Stimulated activated CD8-positive, alpha-beta memory T cell treated with anti-CD3 and anti-CD28 coated beads, Interleukin-2, amount 100 ng/mL, for 48 hours (primary cell): ENCODE data around the gene ELMOD2.
"Not testable (repeated sequence)": the region's sequence is repeated elsewhere in the genome, so short reads cannot be mapped to it uniquely, and the experiment has no call there.

Source experiments
- DNase-seq, 2 donors: peaks; one replicate each; pipeline ENCODE4 v3.0.0-alpha.2; 2020; ENCODE audit warnings: low read depth in 2 of 2

ELMOD2 gene

GRCh38 chr4:140523857-140524742, at the start of gene ELMOD2:
ELMOD2 (plus strand) TSS chr4:140524168; CDS start chr4:140525429, 1,261 bp downstream.
- DNase-seq: peak; percentile 96 to 97

- DNase-seq: no peak
Observed at GRCh38 chr4:140483445-140483844, 40.5 kb upstream of the ELMOD2 start.

- no peak for DNase-seq
Observed at GRCh38 chr4:140485939-140486338, 38.0 kb upstream of the ELMOD2 start.

GRCh38 chr4:140497405-140497746, 26.6 kb upstream of the ELMOD2 start:
- no peak for DNase-seq

GRCh38 chr4:140497747-140498636, 26.0 kb upstream of the ELMOD2 start, which contains the start of gene MGAT4D:
MGAT4D (minus strand) TSS chr4:140498293; CDS start chr4:140498222, 71 bp downstream.
- no peak for DNase-seq

GRCh38 chr4:140499391-140499790, 24.6 kb upstream of the ELMOD2 start:
- no peak for DNase-seq

GRCh38 chr4:140504261-140504660, 19.7 kb upstream of the ELMOD2 start:
- no peak for DNase-seq

- DNase-seq: not testable (repeated sequence)
Observed at GRCh38 chr4:140513765-140514164, 10.2 kb upstream of the ELMOD2 start.

- DNase-seq: no peak
Observed at GRCh38 chr4:140515423-140515822, 8.5 kb upstream of the ELMOD2 start.

- DNase-seq: no peak
Observed at GRCh38 chr4:140523370-140523856, 555 bp upstream of the ELMOD2 start.

GRCh38 chr4:140529434-140529833, 5.5 kb downstream of the ELMOD2 start:
- DNase-seq: no peak

GRCh38 chr4:140533951-140534480, 10.0 kb downstream of the ELMOD2 start:
- no peak for DNase-seq

GRCh38 chr4:140556372-140557085, 32.6 kb downstream of the ELMOD2 start:
- DNase-seq: no peak

GRCh38 chr4:140557831-140558435, 34.0 kb downstream of the ELMOD2 start:
- no peak for DNase-seq

GRCh38 chr4:140559696-140560095, 35.7 kb downstream of the ELMOD2 start:
- DNase-seq: no peak

- no peak for DNase-seq
Observed at GRCh38 chr4:140568507-140569306, 44.7 kb downstream of the ELMOD2 start, which contains the start of gene UCP1. UCP1 (minus strand) TSS chr4:140568961; CDS start chr4:140568729, 232 bp downstream.

- DNase-seq: no peak
Observed at GRCh38 chr4:140569307-140569638, 45.3 kb downstream of the ELMOD2 start.

- DNase-seq: no peak
Observed at GRCh38 chr4:140571620-140572019, 47.7 kb downstream of the ELMOD2 start.

GRCh38 chr4:140575489-140575888, 51.5 kb downstream of the ELMOD2 start:
- no peak for DNase-seq

GRCh38 chr4:140579278-140579677, 55.3 kb downstream of the ELMOD2 start:
- DNase-seq: no peak
